IMR-90 (cell line): Measurements from ENCODE around the gene TMEM245. TPM values are rescaled to one million over a fixed set of nuclear protein-coding genes. Genes with fewer than 3 reads are reported as not detected.

Experiments
- ATAC-seq: fragments of 200-7000 bp; cut with Tn5 transposase; 2 replicates; pipeline ENCODE4 v1.9.1; 2020; ENCODE audit warnings: low read depth, mild to moderate bottlenecking, moderate library complexity
- BruUV-seq: library from RNA; stranded (reverse); fragments of 400-500 nt; replicated peaks from 2 replicates; lab custom pipeline; 2021; lab: Mats Ljungman, UMichigan
- CTCF ChIA-PET: fragments of 300-600 bp; formaldehyde crosslinking; extraction: SDS; loops from one replicate; lab custom pipeline; 2021; ENCODE audit warnings: antibody characterized with exemption; lab: Yijun Ruan, JAX
- POLR2A ChIA-PET: fragments of 300-600 bp; sonication (Branson Sonifier 250); formaldehyde crosslinking; loops from one replicate; lab custom pipeline; 2022; ENCODE audit warnings: antibody characterized with exemption; ENCODE audit not compliant: unreplicated experiment; lab: Charles Lee
- DNase-seq: peaks from one replicate; pipeline ENCODE4 v3.0.0; 2013
- H2AFZ ChIP-seq: replicated peaks from 2 replicates; pipeline ENCODE3; 2013; ENCODE audit warnings: low read length, mild to moderate bottlenecking; ENCODE audit not compliant: poor library complexity
- H2AK5ac ChIP-seq: 2 replicates; pipeline ENCODE4 v1.6.1; 2013; ENCODE audit warnings: low read depth, low read length, inconsistent platforms
- H2AK9ac ChIP-seq: replicated peaks from 2 replicates; pipeline ENCODE3; 2013; ENCODE audit warnings: mild to moderate bottlenecking, low read depth, low read length, moderate library complexity; ENCODE audit not compliant: poor library complexity
- H2BK120ac ChIP-seq: 2 replicates; pipeline ENCODE4 v1.6.1; 2013; ENCODE audit warnings: low read depth, low read length, inconsistent platforms
- H2BK15ac ChIP-seq: 3 replicates; pipeline ENCODE4 v1.6.1; 2013; ENCODE audit warnings: low read depth, low read length, inconsistent platforms
- H2BK20ac ChIP-seq: 2 replicates; pipeline ENCODE4 v1.6.1; 2013; ENCODE audit warnings: low read depth, mild to moderate bottlenecking, inconsistent platforms, low read length, moderate library complexity
- H2BK5ac ChIP-seq: 2 replicates; pipeline ENCODE4 v1.6.1; 2013; ENCODE audit warnings: mild to moderate bottlenecking, low read depth, low read length, inconsistent platforms; ENCODE audit not compliant: poor library complexity, severe bottlenecking
- H3K14ac ChIP-seq: replicated peaks from 2 replicates; pipeline ENCODE4 v1.6.1; 2013; ENCODE audit warnings: low read depth, low read length, inconsistent platforms
- H3K18ac ChIP-seq: 2 replicates; pipeline ENCODE4 v1.6.1; 2013; ENCODE audit warnings: low read depth, low read length, control low read depth
- H3K23ac ChIP-seq: 2 replicates; pipeline ENCODE4 v1.6.1; 2013; ENCODE audit warnings: low read depth, low read length, inconsistent platforms
- H3K27ac ChIP-seq: 2 replicates; pipeline ENCODE4 v1.5.1; 2013; ENCODE audit warnings: mild to moderate bottlenecking, control low read depth, low read length; ENCODE audit not compliant: insufficient read depth
- H3K27me3 ChIP-seq: 2 replicates; pipeline ENCODE4 v1.6.1; 2013; ENCODE audit warnings: low read length; ENCODE audit not compliant: control insufficient read depth, insufficient read depth
- H3K36me3 ChIP-seq: 2 replicates; pipeline ENCODE4 v1.6.1; 2013; ENCODE audit warnings: low read length, mixed read lengths; ENCODE audit not compliant: control insufficient read depth, insufficient read depth
- H3K4ac ChIP-seq: 2 replicates; pipeline ENCODE4 v1.6.1; 2013; ENCODE audit warnings: low read depth, low read length, inconsistent platforms
- H3K4me1 ChIP-seq: 2 replicates; pipeline ENCODE4 v1.6.1; 2013; ENCODE audit warnings: low read length, mixed read lengths; ENCODE audit not compliant: control insufficient read depth, insufficient read depth
- H3K4me2 ChIP-seq: 2 replicates; pipeline ENCODE4 v1.6.1; 2013; ENCODE audit warnings: low read depth, mild to moderate bottlenecking, control low read depth, low read length, moderate library complexity
- H3K4me3 ChIP-seq: 2 replicates; pipeline ENCODE4 v1.5.1; 2013; ENCODE audit warnings: low read depth, mild to moderate bottlenecking, control low read depth, low read length, moderate library complexity; ENCODE audit not compliant: insufficient read depth
- H3K56ac ChIP-seq: 2 replicates; pipeline ENCODE4 v1.6.1; 2013; ENCODE audit warnings: low read length, inconsistent platforms; ENCODE audit not compliant: insufficient read depth; ENCODE audit errors: extremely low read depth
- H3K79me1 ChIP-seq, 2 experiments: 2 replicates each; pipeline ENCODE4 v1.6.1; 2013; ENCODE audit warnings: low read length in 2 of 2, inconsistent platforms in 1 of 2, low read depth in 1 of 2
- H3K9ac ChIP-seq: 2 replicates; pipeline ENCODE4 v1.6.1; 2013; ENCODE audit warnings: low read depth, low read length, control low read depth
- H3K9me1 ChIP-seq: 2 replicates; pipeline ENCODE4 v1.6.1; 2013; ENCODE audit warnings: low read length, inconsistent platforms; ENCODE audit not compliant: insufficient read depth
- H3K9me3 ChIP-seq: 2 replicates; pipeline ENCODE4 v1.6.1; 2013; ENCODE audit warnings: low read length; ENCODE audit not compliant: control insufficient read depth, insufficient read depth
- H4K20me1 ChIP-seq: 2 replicates; pipeline ENCODE4 v1.6.1; 2013; ENCODE audit warnings: low read length, inconsistent platforms; ENCODE audit not compliant: insufficient read depth
- H4K5ac ChIP-seq: 2 replicates; pipeline ENCODE4 v1.6.1; 2013; ENCODE audit warnings: mild to moderate bottlenecking, low read depth, low read length, control low read depth
- H4K8ac ChIP-seq, 2 experiments: 2 replicates each; pipeline ENCODE4 v1.6.1; 2013; ENCODE audit warnings: low read depth in 2 of 2, low read length in 2 of 2, control low read depth in 1 of 2, inconsistent platforms in 1 of 2
- H4K91ac ChIP-seq: 2 replicates; pipeline ENCODE4 v1.6.1; 2013; ENCODE audit warnings: low read depth, low read length, inconsistent platforms; ENCODE audit not compliant: insufficient read depth
- CEBPB ChIP-seq: IDR thresholded peaks from 2 replicates; pipeline ENCODE4 v1.6.1; 2012; ENCODE audit warnings: low read depth, low read length, improper control_type of control experiment
- NFE2L2 ChIP-seq: fragments of 150-350 bp; IDR thresholded peaks from 2 replicates; pipeline ENCODE4 v1.6.1; 2016; ENCODE audit warnings: low read depth, mild to moderate bottlenecking, low read length
- POLR2A ChIP-seq: IDR thresholded peaks from 2 replicates; pipeline ENCODE4 v1.6.1; 2012; ENCODE audit warnings: mild to moderate bottlenecking, low read depth, low read length
- RAD21 ChIP-seq: IDR thresholded peaks from 2 replicates; pipeline ENCODE4 v1.6.1; 2012; ENCODE audit warnings: low read length, improper control_type of control experiment
- RFX5 ChIP-seq: IDR thresholded peaks from 2 replicates; pipeline ENCODE4 v1.8.0; 2012; ENCODE audit warnings: low read depth, mild to moderate bottlenecking, low read length, moderate library complexity
- WGBS, 2 experiments: methylation state at CpG; one replicate each; pipeline versions ENCODE4 v1.1.5 to v1.1.7; 2013; ENCODE audit warnings: missing lambda C conversion rate in 2 of 2; ENCODE audit not compliant: insufficient read length in 1 of 2; ENCODE audit errors: extremely low coverage in 2 of 2; 5-methylcytosine and 5-hydroxymethylcytosine counted together
- dilution Hi-C: fragments of 300-500 bp; cut with HindIII; formaldehyde crosslinking; loops from one replicate; pipeline ENCODE4 v1.14.3; 2018; ENCODE audit warnings: low sequenced_read_pairs; ENCODE audit not compliant: unreplicated experiment
- in situ Hi-C: fragments of 300-500 bp; cut with MboI; formaldehyde crosslinking; loops from 3 replicates; pipeline ENCODE4 v1.14.3; 2019; ENCODE audit warnings: low sequenced_read_pairs, inconsistent platforms, mixed read lengths
- intact Hi-C: fragments of 100-400 bp; cut with micrococcal nuclease; formaldehyde crosslinking; loops from 2 replicates; pipeline ENCODE4 v1.10.0; 2022
- polyA plus RNA-seq, 3 experiments: library from polyadenylated mRNA; depleted of rRNA; stranded (reverse); fragments of >200 nt; gene quantifications; 2 replicates each; pipeline ENCODE4 v1.2.3, GENCODE V29; 2012; ENCODE audit warnings: low replicate concordance in 1 of 3
- total RNA-seq: library from RNA; depleted of rRNA; stranded (reverse); fragments of >200 nt; gene quantifications from 2 replicates; pipeline ENCODE4 v1.2.3, GENCODE V29; 2012

The TMEM245 gene
- total and polyA plus RNA-seq, 2 of the 4 experiments (the other 2 are of a cell fraction): 24.8 to 57.9 TPM

DNA sequence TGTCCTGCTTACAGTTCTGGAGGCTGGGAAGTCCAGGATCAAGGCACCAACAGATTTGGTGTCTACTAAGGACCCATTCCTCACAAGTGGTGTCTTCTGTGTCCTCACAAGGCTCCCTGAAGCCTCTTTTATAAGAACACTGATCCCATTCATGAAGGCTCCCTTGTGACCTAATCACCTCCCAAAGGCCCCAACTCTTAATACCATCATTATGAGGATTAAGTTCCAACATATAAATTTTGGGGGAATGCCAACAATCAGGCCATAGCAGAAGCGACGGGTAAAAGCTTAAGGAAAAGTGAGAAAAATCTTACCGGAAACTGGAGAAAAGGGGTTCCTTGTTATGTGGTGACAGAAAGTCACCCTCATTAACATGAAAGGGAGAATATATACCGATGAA is 117.6 kb downstream of the TMEM245 start:
- H3K27ac ChIP-seq: no peak overlapping the region
- ChIA-PET CTCF (no interaction called here), POLR2A (no interaction called here)
- no peak overlapping the region for H3K9ac ChIP-seq
- no peak overlapping the region for H3K4me2 ChIP-seq
- peaks cover 6% of the 10 kb centered on the region for H3K9me3 ChIP-seq
- H3K79me1 ChIP-seq: peaks cover 40 to 71% of the 10 kb centered on the region in 2 experiments
- H2AK5ac ChIP-seq: peak overlapping the region; percentile 11; the same call in 1 of the 2 replicates
- H3K27me3 ChIP-seq: no peaks in the 10 kb centered on the region
- DNase-seq (no peak), ATAC-seq (no peak)
- no TSS peak for BruUV-seq
- H3K4ac ChIP-seq: no peak overlapping the region
- TF ChIP-seq POLR2A (no peak), CEBPB (no peak), NFE2L2 (no peak), RFX5 (no peak), RAD21 (no peak)
- intact Hi-C loops: no loop called here
- H4K5ac ChIP-seq: no peak overlapping the region
- no peaks in the 10 kb centered on the region for H3K4me1 ChIP-seq
- H3K9me1 ChIP-seq: no peaks in the 10 kb centered on the region
- H2BK120ac ChIP-seq: no peak overlapping the region
- peaks cover 4% of the 10 kb centered on the region; the same call in 1 of the 2 replicates for H3K36me3 ChIP-seq
- H3K23ac ChIP-seq: no peak overlapping the region
- no peak overlapping the region for H3K14ac ChIP-seq
- no peak overlapping the region; a peak in 1 of 4 replicates for H4K8ac ChIP-seq
- H4K20me1 ChIP-seq: peaks cover 7% of the 10 kb centered on the region; the same call in 1 of the 2 replicates
- H3K18ac ChIP-seq: no peak overlapping the region
- no CpG with 5 or more reads among the region's 4 CpGs for WGBS, 2 experiments
- no peak overlapping the region for H2AFZ ChIP-seq
- dilution Hi-C loops: no loop called here
- peak overlapping the region; percentile 56; the same call in 1 of the 2 replicates for H2BK20ac ChIP-seq
- no peak overlapping the region for H4K91ac ChIP-seq
- no peak overlapping the region for H2BK15ac ChIP-seq
- H3K56ac ChIP-seq: no peak overlapping the region
- in situ Hi-C loops: no loop called here
- H2AK9ac ChIP-seq: no peak overlapping the region
- H3K4me3 ChIP-seq: no peak overlapping the region
- H2BK5ac ChIP-seq: no peak overlapping the region
